Uterus (tissue), 4 donors: Measurements from ENCODE around the gene CNTLN. TPM values are rescaled to one million over a fixed set of nuclear protein-coding genes. Genes with fewer than 3 reads are reported as not detected.

Source experiments
- DNase-seq, 2 donors: peaks; one replicate each; pipeline ENCODE4 v3.0.0-alpha.2; 2019 to 2020
- H3K27ac ChIP-seq, 2 donors: fragments of 200-600 bp; sonication (generic); 1 replicate in 1 of 2; 2 replicates in 1 of 2; pipeline ENCODE4 v1.5.1; 2016 to 2018
- H3K27me3 ChIP-seq, 2 donors: fragments of 200-600 bp; sonication (generic); one replicate each; pipeline ENCODE4 v1.5.1; 2018 to 2019; ENCODE audit warnings: control low read depth in 1 of 2
- H3K36me3 ChIP-seq, 2 donors: fragments of 200-600 bp; sonication (generic); one replicate each; pipeline ENCODE4 v1.5.1; 2019; ENCODE audit warnings: control low read depth in 1 of 2
- H3K4me1 ChIP-seq, 2 donors: fragments of 200-600 bp; sonication (generic); one replicate each; pipeline ENCODE4 v1.5.1; 2018 to 2019; ENCODE audit warnings: control low read depth in 1 of 2
- H3K4me3 ChIP-seq, 2 donors: fragments of 200-600 bp; sonication (generic); 1 replicate in 1 of 2; 2 replicates in 1 of 2; pipeline ENCODE4 v1.5.1; 2018 to 2019; ENCODE audit warnings: mild to moderate bottlenecking in 1 of 2
- H3K9me3 ChIP-seq, 2 donors: fragments of 200-600 bp; sonication (generic); one replicate each; pipeline ENCODE4 v1.5.1; 2019; ENCODE audit warnings: control low read depth in 1 of 2
- CTCF ChIP-seq, 4 experiments: fragments of 200-600 bp in 2 of 4; fragments of 450-650 bp in 2 of 4; sonication (generic) in 2 of 4; IDR thresholded peaks; one replicate each; pipeline ENCODE4 v1.5.1; 2016 to 2019; ENCODE audit warnings: antibody characterized with exemption in 4 of 4, mild to moderate bottlenecking in 2 of 4, moderate library complexity in 1 of 4
- POLR2A ChIP-seq, 2 donors: fragments of 450-650 bp; IDR thresholded peaks; one replicate each; pipeline ENCODE4 v1.6.1; 2016; ENCODE audit warnings: antibody characterized with exemption in 2 of 2, mild to moderate bottlenecking in 1 of 2, moderate library complexity in 1 of 2
- intact Hi-C: fragments of 100-400 bp; cut with DNase I; formaldehyde crosslinking; loops from one replicate; pipeline ENCODE4 v1.15.1; 2023; ENCODE audit warnings: low total_unique reads
- total RNA-seq, 4 donors: library from RNA; depleted of rRNA in 3 of 4; stranded (reverse); fragments of >200 nt in 3 of 4; gene quantifications; one replicate each; pipeline versions ENCODE4 v1.1.0 to v1.2.4, GENCODE V29; 2014 to 2023
- donor health status: DM: yes; HTN: yes; CAD: no.

The CNTLN gene
- total RNA-seq, 4 donors from 2014 or later: 11.3 to 41.7 (median 18.9) TPM

- H3K27ac ChIP-seq: no peak overlapping the region
- H3K9me3 ChIP-seq: no peaks in the 10 kb centered on the region
- no peak for TF ChIP-seq CTCF (IDR thresholded peaks at IDR 0.05)
- TF ChIP-seq POLR2A (IDR thresholded peaks at IDR 0.05): no peak
- no peaks in the 10 kb centered on the region for H3K36me3 ChIP-seq
- H3K4me3 ChIP-seq: no peak overlapping the region
- intact Hi-C loops: no loop called here
- H3K27me3 ChIP-seq: no peaks in the 10 kb centered on the region
- H3K4me1 ChIP-seq: no peaks in the 10 kb centered on the region
- no peak for DNase-seq
Measured at GRCh38 chr9:17322882-17323864, 188.3 kb downstream of the CNTLN start.

GRCh38 chr9:17328331-17328730 lies 193.5 kb downstream of the CNTLN start:
- intact Hi-C loops: no loop called here
- TF ChIP-seq CTCF (IDR thresholded peaks at IDR 0.05) (no peak), POLR2A (IDR thresholded peaks at IDR 0.05) (no peak)
- Histone ChIP-seq H3K36me3 (no peaks in the 10 kb centered on the region), H3K4me3 (no peak overlapping the region), H3K27ac (no peak overlapping the region), H3K4me1 (no peaks in the 10 kb centered on the region), H3K9me3 (no peaks in the 10 kb centered on the region), H3K27me3 (no peaks in the 10 kb centered on the region)
- no peak for DNase-seq

GRCh38 chr9:17330097-17330496 lies 195.3 kb downstream of the CNTLN start:
- Histone ChIP-seq H3K27me3 (no peaks in the 10 kb centered on the region), H3K4me3 (no peak overlapping the region), H3K4me1 (no peaks in the 10 kb centered on the region), H3K9me3 (no peaks in the 10 kb centered on the region), H3K27ac (no peak overlapping the region), H3K36me3 (no peaks in the 10 kb centered on the region)
- DNase-seq: no peak
- TF ChIP-seq CTCF (IDR thresholded peaks at IDR 0.05) (no peak), POLR2A (IDR thresholded peaks at IDR 0.05) (no peak)
- intact Hi-C loops: no loop called here

GRCh38 chr9:17332115-17332514 lies 197.3 kb downstream of the CNTLN start:
- intact Hi-C loops: no loop called here
- no peak overlapping the region for H3K27ac ChIP-seq
- H3K27me3 ChIP-seq: no peaks in the 10 kb centered on the region
- no peaks in the 10 kb centered on the region for H3K36me3 ChIP-seq
- no peaks in the 10 kb centered on the region for H3K4me1 ChIP-seq
- no peak overlapping the region for H3K4me3 ChIP-seq
- H3K9me3 ChIP-seq: no peaks in the 10 kb centered on the region
- TF ChIP-seq CTCF (IDR thresholded peaks at IDR 0.05) (no peak), POLR2A (IDR thresholded peaks at IDR 0.05) (no peak)
- no peak for DNase-seq

GRCh38 chr9:17339156-17339555 lies 204.3 kb downstream of the CNTLN start:
- no peak overlapping the region for H3K27ac ChIP-seq
- H3K36me3 ChIP-seq: no peaks in the 10 kb centered on the region
- H3K9me3 ChIP-seq: no peaks in the 10 kb centered on the region
- no peak for DNase-seq
- TF ChIP-seq POLR2A (IDR thresholded peaks at IDR 0.05): no peak
- no peak for TF ChIP-seq CTCF (IDR thresholded peaks at IDR 0.05)
- intact Hi-C loops: no loop called here
- H3K27me3 ChIP-seq: no peaks in the 10 kb centered on the region
- no peaks in the 10 kb centered on the region for H3K4me1 ChIP-seq
- H3K4me3 ChIP-seq: no peak overlapping the region
